ENCODE data around the gene ATXN10. TPM values are rescaled to one million over a fixed set of nuclear protein-coding genes. Genes with fewer than 3 reads are reported as not detected.
"Not testable (repeated sequence)": the region's sequence is repeated elsewhere in the genome, so short reads cannot be mapped to it uniquely, and the experiment has no call there.

ATXN10 gene
- total and polyA plus RNA-seq, 10 of the 15 experiments (the other 5 are each of a cell fraction or from before 2014, with no cell fraction given), result 29.2 to 249 (median 146) TPM

DNA sequence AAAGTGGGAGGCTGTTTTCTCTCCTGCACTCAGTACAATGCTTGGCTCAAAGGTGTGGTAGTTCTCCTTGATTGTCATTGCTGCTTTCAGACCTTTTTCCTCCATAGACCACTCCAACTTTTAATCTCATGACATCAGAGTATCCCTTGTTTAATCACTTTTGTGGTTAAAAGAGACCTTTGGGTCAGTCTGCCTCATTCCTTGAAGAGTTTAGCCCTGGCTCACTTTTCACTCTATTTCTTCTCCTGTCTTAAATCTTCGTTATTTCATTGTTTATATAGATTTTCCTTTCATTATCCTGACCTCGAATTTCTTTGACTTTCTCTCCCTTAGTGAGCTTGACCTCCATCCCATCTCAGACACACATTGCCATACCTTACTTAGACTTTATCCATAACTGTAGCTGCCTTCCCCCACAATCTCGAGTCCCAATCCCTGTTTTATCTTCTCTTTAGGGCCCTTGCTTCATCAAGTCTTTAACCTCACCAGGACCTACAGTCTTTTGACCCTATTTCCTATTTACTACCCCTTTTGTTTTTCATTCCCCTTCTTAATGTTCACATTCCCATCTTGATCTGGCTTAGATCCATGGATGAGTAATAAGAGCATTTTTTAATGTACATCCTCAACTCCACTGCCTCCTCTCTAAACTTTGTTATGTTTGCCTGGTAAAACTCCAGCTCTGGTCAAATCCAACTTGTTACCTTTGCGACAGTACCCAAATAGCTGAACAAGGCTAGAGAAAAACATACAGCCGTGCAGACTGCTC, 9.5 kb downstream of the ATXN10 start:
- FAIRE-seq (no peak), ATAC-seq (no peak), DNase-seq (ENCODE audit: low read depth, low spot score) (no peak)
- no peaks in the 10 kb centered on the region for H4K20me1 ChIP-seq (ENCODE audit: control insufficient read depth, insufficient read depth)
- SMC1A ChIA-PET (ENCODE audit: uncharacterized antibody, unreplicated experiment), result interaction anchor here (1.4 kb wide), 1 partner anchor 8 kb away, joined by 6 read pairs; the partner anchor contains the start of gene ATXN10
- no peak overlapping the region for H2AFZ ChIP-seq (ENCODE audit: control insufficient read depth, low read depth, low read length)
- intact Hi-C loops (cut with micrococcal nuclease; ENCODE audit: unreplicated experiment), result no loop called here
- no peak overlapping the region; the same call in 1 of the 2 replicates for H3K4me3 ChIP-seq
- no TSS peak for BruUV-seq (replicated peaks)
- no peak overlapping the region for H3K9ac ChIP-seq (ENCODE audit: control insufficient read depth, insufficient read depth, low read length)
- no peaks in the 10 kb centered on the region; the same call in 1 of the 3 replicates for H3K9me3 ChIP-seq (replicated peaks; ENCODE audit: control insufficient read depth, insufficient read depth, low read length)
- peaks cover 0 to 2% of the 10 kb centered on the region in 2 experiments; a peak in 1 of 4 replicates for H3K36me3 ChIP-seq (ENCODE audit: control insufficient read depth in 2 of 2, insufficient read depth in 2 of 2, low read length in 1 of 2)
- H3K79me2 ChIP-seq (ENCODE audit: control insufficient read depth, insufficient read depth, low read length), result peaks cover 95% of the 10 kb centered on the region
- WGBS (ENCODE audit: insufficient coverage, insufficient replicate concordance, low lambda C conversion rate, missing lambda C conversion rate), result 97% methylated on average over 5 of the region's 5 CpGs
- POLR2A ChIA-PET, result interaction anchor here (0.6 kb wide), 1 partner anchor 289 kb away, joined by 3 read pairs; no protein-coding TSS in a partner anchor
- H3K4me2 ChIP-seq (ENCODE audit: control insufficient read depth, insufficient read depth), result peak overlapping the region; percentile 33; the same call in 1 of the 2 replicates
- RAD21 ChIA-PET (ENCODE audit: unreplicated experiment), result interaction anchor here (0.9 kb wide), 1 partner anchor 8 kb away, joined by 3 read pairs; no protein-coding TSS in a partner anchor
- in situ Hi-C loops (cut with MboI), result no loop called here
- CTCF ChIA-PET, result interaction anchor here (0.9 to 1.2 kb wide), 2 partner anchors 19 to 36 kb away, joined by 3 read pairs; no protein-coding TSS in a partner anchor
- H3K27ac ChIP-seq (ENCODE audit: control insufficient read depth, insufficient read depth), result peak overlapping the region; percentile 85
- peaks cover 61% of the 10 kb centered on the region for H3K4me1 ChIP-seq (ENCODE audit: control insufficient read depth, insufficient read depth, low read length)
- no peaks in the 10 kb centered on the region for H3K27me3 ChIP-seq (replicated peaks in 1 of 2; ENCODE audit: control insufficient read depth in 2 of 2, insufficient read depth in 2 of 2, low read length in 1 of 2)
- TF ChIP-seq FOXM1 (IDR thresholded peaks at IDR 0.05; ENCODE audit: low read depth, low read length) (no peak), ZNF384 (IDR thresholded peaks at IDR 0.05; ENCODE audit: borderline replicate concordance, low read depth, low read length) (no peak), RUNX3 (IDR thresholded peaks at IDR 0.05; ENCODE audit: low read length) (peak; percentile 16; the same call in 1 of the 2 replicates), SMAD5 (IDR thresholded peaks at IDR 0.05; ENCODE audit: low read depth) (no peak)

DNA sequence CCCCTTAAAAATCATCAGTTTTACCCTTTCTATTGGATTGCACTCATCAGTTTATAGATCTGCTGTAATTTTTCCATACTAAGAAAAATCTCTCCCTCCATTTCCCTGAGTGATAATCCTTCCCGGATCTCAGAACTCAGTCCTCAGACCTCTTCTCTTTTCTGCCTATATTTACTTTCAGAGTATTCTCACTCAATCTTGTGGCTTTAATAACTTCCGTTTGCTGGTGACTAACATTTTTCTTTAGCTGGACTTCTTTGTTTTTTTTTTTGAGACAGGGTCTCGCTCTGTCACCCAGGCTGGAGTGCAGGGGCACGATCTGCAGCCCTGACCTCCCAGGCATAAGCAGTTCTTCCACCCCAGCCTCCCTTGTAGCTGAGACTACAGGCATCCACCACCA, 10.4 kb downstream of the ATXN10 start:
- SMC1A ChIA-PET (ENCODE audit: uncharacterized antibody, unreplicated experiment), result interaction anchor here (1.4 kb wide), 1 partner anchor 9 kb away, joined by 6 read pairs; the partner anchor contains the start of gene ATXN10
- no peak for FAIRE-seq
- 96% methylated on average over 4 of the region's 4 CpGs for WGBS (ENCODE audit: insufficient coverage, insufficient replicate concordance, low lambda C conversion rate, missing lambda C conversion rate)

DNA sequence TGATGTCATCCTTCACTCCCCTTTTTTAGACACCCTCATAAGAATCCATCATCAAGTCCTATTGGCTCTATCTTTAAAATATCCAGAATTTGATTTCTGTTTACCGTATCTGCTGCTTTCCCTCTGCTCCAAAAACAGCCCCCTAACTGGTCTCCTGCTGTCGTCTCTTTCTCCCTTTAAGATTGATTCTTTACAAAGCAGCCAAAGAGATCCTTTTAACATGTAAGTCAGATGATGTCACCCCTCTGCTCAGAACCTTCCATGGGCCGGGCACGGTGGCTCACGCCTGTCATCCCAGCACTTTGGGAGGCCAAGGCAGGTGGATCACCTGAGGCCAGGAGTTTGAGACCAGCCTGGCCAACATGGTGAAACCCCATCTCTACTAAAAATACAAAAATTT, 11.1 kb downstream of the ATXN10 start:
- H3K27me3 ChIP-seq (replicated peaks in 1 of 2; ENCODE audit: control insufficient read depth in 2 of 2, insufficient read depth in 2 of 2, low read length in 1 of 2); FAIRE-seq; H3K9me3 ChIP-seq (replicated peaks; ENCODE audit: control insufficient read depth, insufficient read depth, low read length); H3K4me3 ChIP-seq; BruUV-seq (replicated peaks); intact Hi-C loops (cut with micrococcal nuclease; ENCODE audit: unreplicated experiment); in situ Hi-C loops (cut with MboI); H3K36me3 ChIP-seq (ENCODE audit: control insufficient read depth in 2 of 2, insufficient read depth in 2 of 2, low read length in 1 of 2); H4K20me1 ChIP-seq (ENCODE audit: control insufficient read depth, insufficient read depth); ATAC-seq; DNase-seq (ENCODE audit: low read depth, low spot score); H2AFZ ChIP-seq (ENCODE audit: control insufficient read depth, low read depth, low read length): not testable (repeated sequence)
- RAD21 ChIA-PET (ENCODE audit: unreplicated experiment), result interaction anchor here (1.6 kb wide), 1 partner anchor 13 kb away, joined by 6 read pairs; no protein-coding TSS in a partner anchor
- H3K79me2 ChIP-seq (ENCODE audit: control insufficient read depth, insufficient read depth, low read length), result peaks cover 93% of the 10 kb centered on the region
- POLR2A ChIA-PET, result interaction anchor here (0.5 kb wide), 1 partner anchor 1639 kb away, joined by 5 read pairs; no protein-coding TSS in a partner anchor
- peak overlapping the region; percentile 32; the same call in 1 of the 2 replicates for H3K4me2 ChIP-seq (ENCODE audit: control insufficient read depth, insufficient read depth)
- peaks cover 53% of the 10 kb centered on the region for H3K4me1 ChIP-seq (ENCODE audit: control insufficient read depth, insufficient read depth, low read length)
- H3K9ac ChIP-seq (ENCODE audit: control insufficient read depth, insufficient read depth, low read length), result peak overlapping the region; percentile 46
- CTCF ChIA-PET, result interaction anchor here (1.0 kb wide), 1 partner anchor 181 kb away, joined by 5 read pairs; no protein-coding TSS in a partner anchor
- H3K27ac ChIP-seq (ENCODE audit: control insufficient read depth, insufficient read depth), result peak overlapping the region; percentile 77
- SMC1A ChIA-PET (ENCODE audit: uncharacterized antibody, unreplicated experiment), result interaction anchor here (1.4 kb wide), 1 partner anchor 10 kb away, joined by 6 read pairs; the partner anchor contains the start of gene ATXN10
- 99% methylated on average over 5 of the region's 5 CpGs for WGBS (ENCODE audit: insufficient coverage, insufficient replicate concordance, low lambda C conversion rate, missing lambda C conversion rate)

More for the DNA sequence above, 10.4 kb downstream of the ATXN10 start:
- H3K79me2 ChIP-seq (ENCODE audit: control insufficient read depth, insufficient read depth, low read length), result peaks cover 94% of the 10 kb centered on the region
- ATAC-seq (no peak), DNase-seq (ENCODE audit: low read depth, low spot score) (no peak)
- no TSS peak for BruUV-seq (replicated peaks)
- H2AFZ ChIP-seq (ENCODE audit: control insufficient read depth, low read depth, low read length), result no peak overlapping the region
- ChIA-PET POLR2A (no interaction called here), RAD21 (ENCODE audit: unreplicated experiment) (interaction anchor here (0.5 to 0.9 kb wide), 2 partner anchors 9 to 182 kb away, joined by 3 read pairs; no protein-coding TSS in a partner anchor), CTCF (interaction anchor here (1.2 kb wide), 1 partner anchor 20 kb away, joined by 3 read pairs; no protein-coding TSS in a partner anchor)
- no peaks in the 10 kb centered on the region for H3K27me3 ChIP-seq (replicated peaks in 1 of 2; ENCODE audit: control insufficient read depth in 2 of 2, insufficient read depth in 2 of 2, low read length in 1 of 2)
- no peak overlapping the region for H3K9ac ChIP-seq (ENCODE audit: control insufficient read depth, insufficient read depth, low read length)
- TF ChIP-seq RUNX3 (IDR thresholded peaks at IDR 0.05; ENCODE audit: low read length), result peak; percentile 55; the same call in 1 of the 2 replicates
- TF ChIP-seq POLR2AphosphoS2 (IDR thresholded peaks at IDR 0.05; ENCODE audit: low read depth, low read length), result no peak
- intact Hi-C loops (cut with micrococcal nuclease; ENCODE audit: unreplicated experiment), result no loop called here
- H3K36me3 ChIP-seq (ENCODE audit: control insufficient read depth in 2 of 2, insufficient read depth in 2 of 2, low read length in 1 of 2), result no peaks in the 10 kb centered on the region; a peak in 1 of 4 replicates
- peak overlapping the region; percentile 77 for H3K27ac ChIP-seq (ENCODE audit: control insufficient read depth, insufficient read depth)
- in situ Hi-C loops (cut with MboI), result no loop called here
- peaks cover 57% of the 10 kb centered on the region for H3K4me1 ChIP-seq (ENCODE audit: control insufficient read depth, insufficient read depth, low read length)
- no peaks in the 10 kb centered on the region; the same call in 1 of the 3 replicates for H3K9me3 ChIP-seq (replicated peaks; ENCODE audit: control insufficient read depth, insufficient read depth, low read length)
- H3K4me2 ChIP-seq (ENCODE audit: control insufficient read depth, insufficient read depth), result 0 out of 2 replicates have a peak overlapping the region, but pooled peaks have one; percentile 41
- H4K20me1 ChIP-seq (ENCODE audit: control insufficient read depth, insufficient read depth), result no peaks in the 10 kb centered on the region
- no peak overlapping the region for H3K4me3 ChIP-seq

Measured in GM12878 (cell line).